GM19035 (cell line): ENCODE measurements around the gene QPRT.
"Not testable (repeated sequence)": the region's sequence is repeated elsewhere in the genome, so short reads cannot be mapped to it uniquely, and the experiment has no call there.

Experiments used
- ATAC-seq: cut with Tn5 transposase; IDR thresholded peaks from one replicate; pipeline ENCODE4 v1.9.1; 2021; ENCODE audit not compliant: unreplicated experiment

Gene QPRT

GRCh38 chr16:29689490-29690351 lies 10.7 kb downstream of the QPRT start:
- not testable (repeated sequence) for ATAC-seq

GRCh38 chr16:29692606-29693005 lies 13.6 kb downstream of the QPRT start:
- ATAC-seq, result not testable (repeated sequence)

- ATAC-seq, result no peak
Observed at GRCh38 chr16:29694384-29695195, 15.6 kb downstream of the QPRT start.

GRCh38 chr16:29695675-29696074 lies 16.7 kb downstream of the QPRT start:
- ATAC-seq, result not testable (repeated sequence)

- ATAC-seq, result no peak
Observed at GRCh38 chr16:29696881-29697331, 17.9 kb downstream of the QPRT start.

- no peak for ATAC-seq
Observed at GRCh38 chr16:29697391-29697790, 18.4 kb downstream of the QPRT start.

GRCh38 chr16:29698042-29698441 lies 19.1 kb downstream of the QPRT start:
- ATAC-seq, result no peak

GRCh38 chr16:29698484-29699323 lies 19.7 kb downstream of the QPRT start:
- no peak for ATAC-seq

GRCh38 chr16:29699324-29700219 lies 20.6 kb downstream of the QPRT start:
- ATAC-seq, result no peak

- no peak for ATAC-seq
Observed at GRCh38 chr16:29700253-29700987, 21.4 kb downstream of the QPRT start.

GRCh38 chr16:29701214-29701555 lies 22.2 kb downstream of the QPRT start:
- ATAC-seq, result no peak

- peak; percentile 39 for ATAC-seq
Observed at GRCh38 chr16:29702269-29702668, 23.3 kb downstream of the QPRT start.

- ATAC-seq, result no peak
Observed at GRCh38 chr16:29705030-29705429, 26.1 kb downstream of the QPRT start.

GRCh38 chr16:29707160-29707559 lies 28.2 kb downstream of the QPRT start:
- ATAC-seq, result not testable (repeated sequence)

GRCh38 chr16:29708917-29709600 lies 30.1 kb downstream of the QPRT start:
- ATAC-seq, result no peak

- not testable (repeated sequence) for ATAC-seq
Observed at GRCh38 chr16:29709657-29710056, 30.7 kb downstream of the QPRT start.

- no peak for ATAC-seq
Observed at GRCh38 chr16:29710227-29711219, 31.5 kb downstream of the QPRT start.

- ATAC-seq, result no peak
Observed at GRCh38 chr16:29712809-29713208, 33.8 kb downstream of the QPRT start.
